WTC11 (cell line): Measurements from ENCODE around the gene LRRC47. TPM values are rescaled to one million over a fixed set of nuclear protein-coding genes. Genes with fewer than 3 reads are reported as not detected.

ENCODE experiments used
- AR ChIP-seq: fragments of 250-450 bp; sonication (Bioruptor Pico); IDR thresholded peaks from 2 replicates; pipeline ENCODE4 v1.9.0; 2021; ENCODE audit warnings: mild to moderate bottlenecking
- TP53 ChIP-seq: sonication (generic); formaldehyde crosslinking; IDR thresholded peaks from 2 replicates; pipeline ENCODE4 v1.8.1; 2023; ENCODE audit warnings: mild to moderate bottlenecking, missing genetic modification reagents
- total RNA-seq: library from RNA; stranded (reverse); gene quantifications from 3 replicates; pipeline ENCODE4 v1.2.3, GENCODE V29; 2021

The LRRC47 gene
- total RNA-seq, 1 experiment from 2014 or later = 92.4 TPM

GRCh38 chr1:3729594-3730542, 66.4 kb downstream of the LRRC47 start (continued):
- TF ChIP-seq AR (no peak), TP53 (no peak)

Other genes starting within 250 kb of the LRRC47 start
- gene MEGF6, start 185.0 kb downstream of the LRRC47 start, total RNA-seq = 24.9 to 32.4 TPM (median 27.2 TPM) in 3 replicates
- gene TPRG1L, start 171.5 kb downstream of the LRRC47 start, total RNA-seq = 20.9 to 22.3 TPM (median 20.9 TPM) in 3 replicates
- gene WRAP73, start 146.4 kb downstream of the LRRC47 start, total RNA-seq = 33.8 to 39.2 TPM (median 34.7 TPM) in 3 replicates
- gene TP73, start 144.0 kb downstream of the LRRC47 start, total RNA-seq = 5.7 to 6.4 TPM (median 5.8 TPM) in 3 replicates
- gene CCDC27, start 44.0 kb downstream of the LRRC47 start, total RNA-seq = 0.13 to 0.25 TPM (median 0.23 TPM) in 3 replicates
- 10.2 to 11.1 TPM (median 10.3 TPM) in 3 replicates for gene SMIM1, start 23.7 kb downstream of the LRRC47 start, total RNA-seq
- gene CEP104, start 60.7 kb upstream of the LRRC47 start, total RNA-seq = 38.0 to 38.8 TPM (median 38.2 TPM) in 3 replicates
- gene DFFB, start 61.0 kb upstream of the LRRC47 start, total RNA-seq = 8.5 to 9.2 TPM (median 8.7 TPM) in 3 replicates
- 24.2 to 25.2 TPM (median 25.1 TPM) in 3 replicates for gene C1orf174, start 103.8 kb upstream of the LRRC47 start, total RNA-seq